CD1c-positive myeloid dendritic cell (primary cell): ENCODE results near the gene CCL16.

ENCODE experiments used
- DNase-seq: peaks from one replicate; pipeline ENCODE4 v3.0.0-alpha.2; 2016; ENCODE audit errors: extremely low spot score

The CCL16 gene

GRCh38 chr17:35986643-35987042, 5.3 kb upstream of the CCL16 start, which contains the start of gene CCL14:
CCL14 (minus strand) TSS chr17:35986729; CDS start chr17:35986649, 80 bp downstream.
- DNase-seq, result peak; percentile 10

- no peak for DNase-seq
Observed at GRCh38 chr17:35984140-35984539, 2.8 kb upstream of the CCL16 start.

GRCh38 chr17:35982409-35983191, 1.3 kb upstream of the CCL16 start:
- DNase-seq, result no peak

- DNase-seq, result no peak
Observed at GRCh38 chr17:35981908-35982330, 622 bp upstream of the CCL16 start.

GRCh38 chr17:35978346-35978745, 3.0 kb downstream of the CCL16 start:
- no peak for DNase-seq

GRCh38 chr17:35977509-35977908, 3.8 kb downstream of the CCL16 start:
- DNase-seq, result peak; percentile 60

GRCh38 chr17:35973333-35974260, 7.7 kb downstream of the CCL16 start:
- peak; percentile 27 for DNase-seq

GRCh38 chr17:35972945-35973332, 8.4 kb downstream of the CCL16 start:
- no peak for DNase-seq

GRCh38 chr17:35972535-35972934, 8.8 kb downstream of the CCL16 start:
- DNase-seq, result no peak

- DNase-seq, result no peak
Observed at GRCh38 chr17:35972066-35972465, 9.2 kb downstream of the CCL16 start.

- peak; percentile 88 for DNase-seq
Observed at GRCh38 chr17:35969558-35970380, 11.5 kb downstream of the CCL16 start.

- peak; percentile 6 for DNase-seq
Observed at GRCh38 chr17:35968520-35969054, 12.7 kb downstream of the CCL16 start.

- no peak for DNase-seq
Observed at GRCh38 chr17:35965272-35965671, 16.0 kb downstream of the CCL16 start.

GRCh38 chr17:35963663-35964062, 17.6 kb downstream of the CCL16 start:
- DNase-seq, result no peak

GRCh38 chr17:35953720-35954119, 27.6 kb downstream of the CCL16 start:
- no peak for DNase-seq

- DNase-seq, result no peak
Observed at GRCh38 chr17:35949401-35949800, 31.9 kb downstream of the CCL16 start.

GRCh38 chr17:35948092-35948491, 33.2 kb downstream of the CCL16 start:
- DNase-seq, result no peak

- peak; percentile 76 for DNase-seq
Observed at GRCh38 chr17:35947156-35947585, 34.1 kb downstream of the CCL16 start.

GRCh38 chr17:35944151-35944550, 37.1 kb downstream of the CCL16 start:
- no peak for DNase-seq

- no peak for DNase-seq
Observed at GRCh38 chr17:35943537-35943936, 37.8 kb downstream of the CCL16 start, which contains the start of gene LYZL6. LYZL6 (minus strand) TSS chr17:35943713; CDS start chr17:35939356, 4,357 bp downstream.

GRCh38 chr17:35942588-35943186, 38.6 kb downstream of the CCL16 start:
- DNase-seq, result no peak
